ENCODE data around the gene LRFN4. TPM values are rescaled to one million over a fixed set of nuclear protein-coding genes. Genes with fewer than 3 reads are reported as not detected.
"Not testable (repeated sequence)": the region's sequence is repeated elsewhere in the genome, so short reads cannot be mapped to it uniquely, and the experiment has no call there.

Gene LRFN4
- total and polyA plus RNA-seq, 2 of the 13 experiments (the other 11 are each of a cell fraction or from before 2014, with no cell fraction given), result 1.3 to 6.8 TPM

DNA sequence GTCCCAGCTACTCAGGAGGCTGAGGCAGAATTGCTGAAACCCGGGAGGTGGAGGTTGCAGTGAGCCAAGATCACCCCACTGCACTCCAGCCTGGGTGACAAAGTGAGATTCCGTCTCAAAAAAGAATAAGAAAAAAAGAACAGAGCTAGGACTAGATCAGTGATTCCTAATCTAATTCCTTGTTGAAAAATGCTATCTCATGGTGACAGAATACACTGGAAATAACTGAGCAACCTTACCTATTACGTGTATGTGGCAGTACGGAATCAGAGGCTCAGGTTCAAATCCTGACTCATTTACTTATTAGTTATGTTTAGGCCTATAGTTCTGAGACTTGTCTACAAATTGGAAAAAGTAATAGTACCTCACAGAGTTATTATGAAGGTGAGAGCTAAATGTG, 33.2 kb upstream of the LRFN4 start:
- in situ Hi-C loops (cut with HindIII; ENCODE audit: extremely low pct_ligation_motif_present, low pct_unique_long_range_greater_than_20kb), result no loop called here
- POLR2A ChIA-PET, result no interaction called here

DNA sequence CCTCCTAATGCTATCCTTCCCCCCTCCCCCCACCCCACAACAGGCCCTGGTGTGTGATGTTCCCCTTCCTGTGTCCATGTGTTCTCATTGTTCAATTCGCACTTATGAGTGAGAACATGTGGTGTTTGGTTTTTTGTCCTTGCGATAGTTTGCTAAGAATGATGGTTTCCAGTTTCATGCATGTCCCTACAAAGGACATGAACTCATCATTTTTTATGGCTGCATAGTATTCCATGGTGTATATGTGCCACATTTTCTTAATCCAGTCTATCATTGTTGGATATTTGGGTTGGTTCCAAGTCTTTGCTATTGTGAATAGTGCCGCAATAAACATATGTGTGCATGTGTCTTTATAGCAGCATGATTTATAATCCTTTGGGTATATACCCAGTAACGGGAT, 32.3 kb upstream of the LRFN4 start:
- H4K20me1 ChIP-seq (ENCODE audit: insufficient read depth, low read length); DNase-seq (ENCODE audit: low spot score); ATAC-seq; H3K9ac ChIP-seq (ENCODE audit: insufficient read depth, low read depth, low read length); FAIRE-seq; H3K4me1 ChIP-seq (ENCODE audit: insufficient read depth, low read length); H3K79me2 ChIP-seq (ENCODE audit: insufficient read depth, low read length); in situ Hi-C loops (cut with HindIII; ENCODE audit: extremely low pct_ligation_motif_present, low pct_unique_long_range_greater_than_20kb); H3K4me3 ChIP-seq (replicated peaks in 1 of 3; ENCODE audit: insufficient read depth in 1 of 3, low read depth in 2 of 3, low read length in 3 of 3); CTCF ChIA-PET (ENCODE audit: low intra/inter-chr PET ratio, low total read pairs); H3K27me3 ChIP-seq (ENCODE audit: control insufficient read depth in 1 of 2, insufficient read depth in 2 of 2, low read length in 2 of 2); H2AFZ ChIP-seq (ENCODE audit: low read length); intact Hi-C loops (cut with micrococcal nuclease; ENCODE audit: unreplicated experiment); H3K36me3 ChIP-seq (replicated peaks in 1 of 2; ENCODE audit: control insufficient read depth in 1 of 2, insufficient read depth in 2 of 2, low read length in 2 of 2); H3K9me3 ChIP-seq (ENCODE audit: low read length); H3K27ac ChIP-seq (ENCODE audit: extremely low read length, insufficient read depth, low read length); BruUV-seq (replicated peaks); POLR2A ChIA-PET; H3K4me2 ChIP-seq (ENCODE audit: low read depth, low read length): not testable (repeated sequence)
- 97% methylated on average over 4 of the region's 4 CpGs for WGBS (ENCODE audit: low lambda C conversion rate)

More for the DNA sequence above, 33.2 kb upstream of the LRFN4 start:
- H3K4me1 ChIP-seq (ENCODE audit: insufficient read depth, low read length), result no peaks in the 10 kb centered on the region
- no TSS peak for BruUV-seq (replicated peaks)
- H3K27ac ChIP-seq (ENCODE audit: extremely low read length, insufficient read depth, low read length), result no peak overlapping the region
- H3K4me2 ChIP-seq (ENCODE audit: low read depth, low read length), result no peak overlapping the region
- no peak for DNase-seq (ENCODE audit: low spot score)
- 95% methylated on average over 4 of the region's 4 CpGs for WGBS (ENCODE audit: low lambda C conversion rate)
- intact Hi-C loops (cut with micrococcal nuclease; ENCODE audit: unreplicated experiment), result no loop called here
- CTCF ChIA-PET (ENCODE audit: low intra/inter-chr PET ratio, low total read pairs), result no interaction called here
- H3K9ac ChIP-seq (ENCODE audit: insufficient read depth, low read depth, low read length), result no peak overlapping the region
- H2AFZ ChIP-seq (ENCODE audit: low read length), result no peak overlapping the region
- no peaks in the 10 kb centered on the region for H3K27me3 ChIP-seq (ENCODE audit: control insufficient read depth in 1 of 2, insufficient read depth in 2 of 2, low read length in 2 of 2)
- H4K20me1 ChIP-seq (ENCODE audit: insufficient read depth, low read length), result no peaks in the 10 kb centered on the region
- TF ChIP-seq, protein P1, sequence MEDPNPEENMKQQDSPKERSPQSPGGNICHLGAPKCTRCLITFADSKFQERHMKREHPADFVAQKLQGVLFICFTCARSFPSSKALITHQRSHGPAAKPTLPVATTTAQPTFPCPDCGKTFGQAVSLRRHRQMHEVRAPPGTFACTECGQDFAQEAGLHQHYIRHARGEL (CRISPR knock-in tag; IDR thresholded peaks at IDR 0.05), result no peak
- ATAC-seq, result no peak
- H3K4me3 ChIP-seq (replicated peaks in 1 of 3; ENCODE audit: insufficient read depth in 1 of 3, low read depth in 2 of 3, low read length in 3 of 3), result no peak overlapping the region
- FAIRE-seq, result no peak
- H3K79me2 ChIP-seq (ENCODE audit: insufficient read depth, low read length), result no peaks in the 10 kb centered on the region
- H3K9me3 ChIP-seq (ENCODE audit: low read length), result no peaks in the 10 kb centered on the region
- H3K36me3 ChIP-seq (replicated peaks in 1 of 2; ENCODE audit: control insufficient read depth in 1 of 2, insufficient read depth in 2 of 2, low read length in 2 of 2), result peaks cover 0 to 4% of the 10 kb centered on the region in 2 experiments; a peak in 3 of 5 replicates
